Heart left ventricle (tissue), 16 donors: ENCODE data around the gene DOK7. TPM values are rescaled to one million over a fixed set of nuclear protein-coding genes. Genes with fewer than 3 reads are reported as not detected.

Experiments used
- ATAC-seq, 4 donors: fragments of 200-7000 bp; cut with Tn5 transposase; one replicate each; pipeline ENCODE4 v1.9.1; 2020 to 2022; ENCODE audit warnings: moderate library complexity in 4 of 4, mild to moderate bottlenecking in 3 of 4, moderate number of reproducible peaks in 1 of 4
- DNase-seq, 5 donors: peaks; one replicate each; pipeline ENCODE4 v3.0.0-alpha.2; 2020
- H3K27ac ChIP-seq, 12 donors: fragments of 200-600 bp; sonication (generic) in 4 of 12; one replicate each; pipeline versions ENCODE4 v1.5.0 to v1.8.0; 2016 to 2022; ENCODE audit warnings: mild to moderate bottlenecking in 2 of 12
- H3K27me3 ChIP-seq, 9 donors: fragments of 200-600 bp; sonication (generic) in 2 of 9; one replicate each; pipeline versions ENCODE4 v1.5.1 to v1.8.0; 2016 to 2022; ENCODE audit warnings: mild to moderate bottlenecking in 3 of 9
- H3K36me3 ChIP-seq, 9 donors: fragments of 200-600 bp; sonication (generic) in 2 of 9; one replicate each; pipeline versions ENCODE4 v1.5.0 to v1.8.0; 2018 to 2022; ENCODE audit warnings: mild to moderate bottlenecking in 2 of 9
- H3K4me1 ChIP-seq, 12 donors: fragments of 200-600 bp; sonication (generic) in 4 of 12; one replicate each; pipeline versions ENCODE4 v1.5.0 to v1.8.0; 2016 to 2022; ENCODE audit warnings: mild to moderate bottlenecking in 3 of 12
- H3K4me3 ChIP-seq, 12 donors: fragments of 200-600 bp; sonication (generic) in 4 of 12; one replicate each; pipeline versions ENCODE4 v1.5.0 to v1.8.0; 2017 to 2022; ENCODE audit warnings: mild to moderate bottlenecking in 9 of 12, moderate library complexity in 4 of 12
- H3K9me3 ChIP-seq, 12 donors: fragments of 200-600 bp; sonication (generic) in 4 of 12; one replicate each; pipeline versions ENCODE4 v1.5.0 to v1.8.0; 2016 to 2022; ENCODE audit warnings: mild to moderate bottlenecking in 1 of 12
- POLR2A ChIP-seq, 2 donors: fragments of 450-650 bp; IDR thresholded peaks; one replicate each; pipeline ENCODE4 v1.6.1; 2017; ENCODE audit warnings: antibody characterized with exemption in 2 of 2, mild to moderate bottlenecking in 2 of 2, moderate library complexity in 2 of 2
- WGBS, 4 donors: extraction: QIAGEN DNeasy Blood & Tissue Kit in 2 of 4; methylation state at CpG; one replicate each; pipeline versions ENCODE4 v1.1.5 to v1.1.7; 2013 to 2018; 5-methylcytosine and 5-hydroxymethylcytosine counted together
- intact Hi-C, 10 donors: fragments of 100-400 bp; cut with DNase I; formaldehyde crosslinking; loops; one replicate each; pipeline versions ENCODE4 v1.11.1 to v1.14.2; 2022
- polyA plus RNA-seq, 2 donors: library from polyadenylated mRNA; stranded (reverse); fragments of 200-250 nt; gene quantifications; one replicate each; pipeline ENCODE4 v1.2.3, GENCODE V29; 2013
- total RNA-seq, 9 donors: library from RNA; depleted of rRNA in 2 of 9; stranded (reverse); fragments of >200 nt in 2 of 9; fragmentation: NEBNext Ultra II Directional in 3 of 9; extraction: Animal tissue kit (Norgen Biotek cat#: 25700) in 3 of 9; gene quantifications; one replicate each; pipeline versions ENCODE4 v1.1.0 to v1.2.4, GENCODE V29; 2016 to 2023
- TF ChIP-seq, protein P1 (sequence below), 12 donors: fragments of 200-600 bp; sonication (generic) in 4 of 12; IDR thresholded peaks; one replicate each; pipeline versions ENCODE4 v1.5.0 to v1.8.0; 2018 to 2022; ENCODE audit warnings: antibody characterized with exemption in 12 of 12, mild to moderate bottlenecking in 5 of 12
- donor health status: ischemic (EF 13 %, LVEDD 7.1; RV severe dilation, severe dysfunction).
- donor health status: healthy with polysubstance abuse.
- donor health status: DM: no; HTN: yes; CAD: no.
- donor health status: DM: no; HTN: no; CAD: no.
- donor health status: ischemic (EF 25% LVEDD 6.9; RV normal size, moderate dysfunction).
- donor health status: ischemic (EF 25% LVEDD 5.7; RV mildly dilated, moderate dysfunction).
- donor health status: healthy.
- donor health status: DM: yes; HTN: yes; CAD: no.
- donor health status: ischemic (EF 35%, LVEDD 5.7; RV mildly dilated, moderate dysfunction).
- donor health status: nonischemic (EF 11% LVEDD 7.7; RV severe dilation, severe dysfunction).
- donor health status: DM: yes; HTN: yes; CAD: no.
- donor health status: PGD.
- donor health status: ischemic (EF 29% LVEDD 5.4; RV normal size, mild dysfunction).
- donor health status: nonischemic (EF 23%, LVEDD 6.1; RV moderate dilation, normal function).

DOK7 gene
- total and polyA plus RNA-seq, 11 donors: 27.7 to 89.5 (median 40.0) TPM

DNA sequence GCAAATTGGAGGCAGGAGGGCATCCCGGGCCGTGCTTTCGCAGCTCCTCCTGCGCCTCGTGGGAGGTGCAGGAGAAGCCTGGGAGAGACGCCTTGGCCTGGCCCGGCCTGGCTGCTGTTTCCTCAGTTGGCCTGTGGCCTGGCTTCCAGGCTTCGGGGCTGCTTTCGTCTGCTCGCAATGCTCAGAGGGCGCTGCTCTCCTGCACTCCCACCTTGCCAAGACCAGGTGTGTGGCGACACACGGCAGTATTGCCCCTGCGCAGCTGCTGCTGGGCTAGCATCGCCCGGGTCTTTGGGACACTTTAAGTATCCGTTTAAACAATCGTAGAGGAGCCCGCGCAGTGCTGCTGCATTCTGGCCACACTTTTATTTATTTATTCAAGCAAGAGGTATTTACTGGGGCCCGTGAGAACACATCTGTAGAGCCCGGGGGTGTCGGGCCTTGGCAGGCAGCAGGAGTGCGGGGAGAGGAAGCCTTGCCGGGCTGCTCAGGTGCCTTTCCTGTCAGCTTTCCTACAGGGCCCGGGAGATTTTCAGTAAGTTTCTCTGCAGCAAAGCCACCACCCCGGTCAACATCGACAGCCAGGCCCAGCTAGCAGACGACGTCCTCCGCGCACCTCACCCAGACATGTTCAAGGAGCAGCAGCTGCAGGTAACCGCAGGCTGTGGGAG lies 47.5 kb upstream of the DOK7 start:
- Histone ChIP-seq H3K27me3 (no peaks in the 10 kb centered on the region), H3K36me3 (peaks cover 0 to 41% (median 27%) of the 10 kb centered on the region in 9 donors), H3K27ac (no peak overlapping the region), H3K9me3 (no peaks in the 10 kb centered on the region), H3K4me3 (no peak overlapping the region), H3K4me1 (peaks cover 0 to 5% (median 0%) of the 10 kb centered on the region in 12 donors)
- DNase-seq (peak in 2 of 5 donors; percentile 13 to 60), ATAC-seq (no peak)
- 91 to 95% (median 92%) methylated on average over 32 to 33 of the region's 33 CpGs for WGBS, 4 donors
- intact Hi-C loops: no loop called here
- TF ChIP-seq, protein P1, sequence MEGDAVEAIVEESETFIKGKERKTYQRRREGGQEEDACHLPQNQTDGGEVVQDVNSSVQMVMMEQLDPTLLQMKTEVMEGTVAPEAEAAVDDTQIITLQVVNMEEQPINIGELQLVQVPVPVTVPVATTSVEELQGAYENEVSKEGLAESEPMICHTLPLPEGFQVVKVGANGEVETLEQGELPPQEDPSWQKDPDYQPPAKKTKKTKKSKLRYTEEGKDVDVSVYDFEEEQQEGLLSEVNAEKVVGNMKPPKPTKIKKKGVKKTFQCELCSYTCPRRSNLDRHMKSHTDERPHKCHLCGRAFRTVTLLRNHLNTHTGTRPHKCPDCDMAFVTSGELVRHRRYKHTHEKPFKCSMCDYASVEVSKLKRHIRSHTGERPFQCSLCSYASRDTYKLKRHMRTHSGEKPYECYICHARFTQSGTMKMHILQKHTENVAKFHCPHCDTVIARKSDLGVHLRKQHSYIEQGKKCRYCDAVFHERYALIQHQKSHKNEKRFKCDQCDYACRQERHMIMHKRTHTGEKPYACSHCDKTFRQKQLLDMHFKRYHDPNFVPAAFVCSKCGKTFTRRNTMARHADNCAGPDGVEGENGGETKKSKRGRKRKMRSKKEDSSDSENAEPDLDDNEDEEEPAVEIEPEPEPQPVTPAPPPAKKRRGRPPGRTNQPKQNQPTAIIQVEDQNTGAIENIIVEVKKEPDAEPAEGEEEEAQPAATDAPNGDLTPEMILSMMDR (IDR thresholded peaks at IDR 0.05): no peak
- no peak for TF ChIP-seq POLR2A (IDR thresholded peaks at IDR 0.05)

DNA sequence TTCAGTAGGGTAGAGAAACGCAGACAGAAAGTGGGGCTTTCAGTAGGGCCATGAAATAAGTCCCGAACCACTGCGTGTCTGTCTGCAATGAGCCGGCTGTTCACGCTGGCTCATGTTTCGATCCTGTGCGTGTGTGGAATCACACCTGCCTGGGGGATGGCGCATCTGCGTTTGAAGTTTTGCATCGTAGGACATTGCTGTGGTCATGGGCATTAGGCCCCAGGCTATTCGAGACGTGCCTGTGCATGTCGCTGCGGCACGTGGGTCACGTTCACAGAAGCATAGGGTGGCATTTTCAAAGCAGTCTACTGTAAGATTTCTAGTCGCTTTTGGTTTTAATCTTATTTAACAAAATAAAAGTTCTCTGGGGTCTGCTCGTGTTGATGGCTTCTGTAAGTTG lies 46.8 kb upstream of the DOK7 start:
- WGBS, 4 donors: 88 to 92% (median 90%) methylated on average over 18 of the region's 18 CpGs
- no peak for ATAC-seq
- intact Hi-C loops: no loop called here
- Histone ChIP-seq H3K27ac (no peak overlapping the region), H3K4me1 (peaks cover 0 to 5% (median 0%) of the 10 kb centered on the region in 12 donors), H3K9me3 (no peaks in the 10 kb centered on the region), H3K4me3 (no peak overlapping the region), H3K27me3 (no peaks in the 10 kb centered on the region), H3K36me3 (peaks cover 0 to 41% (median 30%) of the 10 kb centered on the region in 9 donors)
- peak in 2 of 5 donors; percentile 14 to 31 for DNase-seq
- no peak for TF ChIP-seq POLR2A (IDR thresholded peaks at IDR 0.05)
- TF ChIP-seq, protein P1 (IDR thresholded peaks at IDR 0.05): no peak

DNA sequence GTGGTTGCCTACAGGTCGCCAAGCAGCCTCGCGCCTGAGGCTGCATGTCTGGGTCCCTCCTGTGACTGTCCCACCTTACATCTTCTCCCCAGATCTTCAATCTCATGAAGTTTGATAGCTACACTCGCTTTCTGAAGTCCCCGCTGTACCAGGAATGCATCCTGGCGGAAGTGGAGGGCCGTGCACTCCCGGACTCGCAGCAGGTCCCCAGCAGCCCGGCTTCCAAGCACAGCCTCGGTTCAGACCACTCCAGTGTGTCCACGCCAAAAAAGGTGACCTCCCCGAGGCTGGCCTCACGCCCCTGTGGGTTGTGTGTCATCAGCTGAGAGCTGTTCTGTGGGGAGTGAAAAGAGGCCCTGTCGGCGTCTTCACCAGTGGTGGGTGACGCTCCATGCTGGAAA lies 46.3 kb upstream of the DOK7 start:
- no peak overlapping the region for H3K4me3 ChIP-seq
- no peak for TF ChIP-seq POLR2A (IDR thresholded peaks at IDR 0.05)
- TF ChIP-seq, protein P1 (IDR thresholded peaks at IDR 0.05): no peak
- H3K27ac ChIP-seq: no peak overlapping the region
- H3K36me3 ChIP-seq: peaks cover 0 to 47% (median 30%) of the 10 kb centered on the region in 9 donors
- intact Hi-C loops: no loop called here
- no peaks in the 10 kb centered on the region for H3K27me3 ChIP-seq
- WGBS, 4 donors: 92 to 95% (median 93%) methylated on average over 15 to 17 of the region's 17 CpGs
- DNase-seq (peak in 2 of 5 donors; percentile 18 to 53), ATAC-seq (no peak)
- H3K4me1 ChIP-seq: peaks cover 0 to 5% (median 0%) of the 10 kb centered on the region in 12 donors
- H3K9me3 ChIP-seq: no peaks in the 10 kb centered on the region

DNA sequence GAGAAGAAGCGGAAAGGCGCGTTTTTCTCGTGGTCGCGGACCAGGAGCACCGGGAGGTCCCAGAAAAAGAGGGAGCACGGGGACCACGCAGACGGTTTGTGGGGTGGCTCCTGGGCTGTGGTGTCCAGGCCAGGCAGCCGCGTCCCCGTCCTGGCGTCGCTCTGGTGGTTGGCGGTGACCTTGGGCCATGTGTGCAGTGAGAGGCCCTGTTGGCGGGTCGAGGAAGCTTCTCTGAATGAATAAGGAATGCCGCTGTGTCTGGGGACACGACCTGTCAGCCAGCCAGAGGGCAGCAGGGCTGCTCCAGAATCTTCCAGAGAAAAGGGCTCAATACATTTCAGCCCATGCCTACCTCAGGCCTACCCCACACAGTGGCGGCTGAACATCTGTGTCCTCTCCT lies 45.7 kb upstream of the DOK7 start:
- no peaks in the 10 kb centered on the region for H3K9me3 ChIP-seq
- no peak overlapping the region for H3K4me3 ChIP-seq
- peak in 2 of 5 donors; percentile 11 to 55 for DNase-seq
- H3K27me3 ChIP-seq: no peaks in the 10 kb centered on the region
- WGBS, 4 donors: 90 to 95% (median 92%) methylated on average over 21 of the region's 21 CpGs
- TF ChIP-seq POLR2A (IDR thresholded peaks at IDR 0.05): no peak
- TF ChIP-seq, protein P1 (IDR thresholded peaks at IDR 0.05): no peak
- ATAC-seq: no peak
- H3K27ac ChIP-seq: no peak overlapping the region
- H3K36me3 ChIP-seq: peaks cover 0 to 53% (median 35%) of the 10 kb centered on the region in 9 donors
- intact Hi-C loops: no loop called here
- peaks cover 0 to 5% (median 0%) of the 10 kb centered on the region in 12 donors for H3K4me1 ChIP-seq
